H1 (cell line): ENCODE results near the gene CEACAM20. TPM values are rescaled to one million over a fixed set of nuclear protein-coding genes. Genes with fewer than 3 reads are reported as not detected.

ENCODE experiments used
- CTCF ChIA-PET: fragments of 300-600 bp; sonication (Branson Sonifier 250); formaldehyde crosslinking; loops from one replicate; lab custom pipeline; 2021; ENCODE audit not compliant: partially characterized antibody; lab: Charles Lee
- POLR2A ChIA-PET: fragments of 300-600 bp; sonication (Branson Sonifier 250); formaldehyde crosslinking; loops from one replicate; lab custom pipeline; 2021; ENCODE audit warnings: inconsistent platforms; ENCODE audit not compliant: partially characterized antibody; lab: Charles Lee
- DNase-seq, 2 experiments: peaks; one replicate each; pipeline versions ENCODE4 v3.0.0 to v3.0.0-alpha.2; 2010 to 2022; ENCODE audit warnings: low spot score in 2 of 2, low read depth in 1 of 2, mixed read lengths in 1 of 2
- FAIRE-seq: peaks from 2 replicates; lab custom pipeline; 2011; peaks lifted over from hg19 to GRCh38; lab: Jason Lieb, UNC
- H2AFZ ChIP-seq: 2 replicates; pipeline ENCODE4 v1.8.1; 2012; ENCODE audit warnings: low read length, inconsistent platforms
- H2AK5ac ChIP-seq: 2 replicates; pipeline ENCODE4 v1.6.1; 2013; ENCODE audit warnings: low read depth, low read length
- H2BK120ac ChIP-seq: replicated peaks from 2 replicates; pipeline ENCODE3; 2013; ENCODE audit warnings: low read depth, low read length, inconsistent platforms
- H2BK12ac ChIP-seq: 2 replicates; pipeline ENCODE4 v1.6.1; 2013; ENCODE audit warnings: low read depth, low read length
- H2BK15ac ChIP-seq: 2 replicates; pipeline ENCODE4 v1.6.1; 2013; ENCODE audit warnings: low read length
- H2BK20ac ChIP-seq: 2 replicates; pipeline ENCODE4 v1.6.1; 2013; ENCODE audit warnings: low read length
- H2BK5ac ChIP-seq: 2 replicates; pipeline ENCODE4 v1.6.1; 2013; ENCODE audit warnings: low read depth, low read length
- H3K14ac ChIP-seq: 2 replicates; pipeline ENCODE4 v1.6.1; 2013; ENCODE audit warnings: inconsistent platforms; ENCODE audit not compliant: insufficient read length
- H3K18ac ChIP-seq: 2 replicates; pipeline ENCODE4 v1.6.1; 2013; ENCODE audit warnings: low read length; ENCODE audit errors: extremely low read depth
- H3K23ac ChIP-seq: 2 replicates; pipeline ENCODE4 v1.6.1; 2013; ENCODE audit warnings: inconsistent platforms; ENCODE audit not compliant: insufficient read length
- H3K23me2 ChIP-seq: 2 replicates; pipeline ENCODE4 v1.6.1; 2013; ENCODE audit warnings: low read depth, low read length
- H3K27ac ChIP-seq: 2 replicates; pipeline ENCODE4 v1.6.1; 2011; ENCODE audit warnings: low read depth, low read length, inconsistent platforms
- H3K27me3 ChIP-seq, 4 experiments: replicated peaks in 1 of 4; 1 replicate in 1 of 4; 2 replicates in 3 of 4; pipeline versions ENCODE4 v1.6.1 to v1.8.1; 2011 to 2013; ENCODE audit warnings: low read length in 3 of 4, mild to moderate bottlenecking in 3 of 4, inconsistent platforms in 2 of 4, mixed read lengths in 2 of 4, moderate library complexity in 1 of 4; ENCODE audit not compliant: control insufficient read depth in 3 of 4, insufficient read depth in 3 of 4; ENCODE audit errors: extremely low read depth in 1 of 4
- H3K36me3 ChIP-seq, 4 experiments: 2 replicates each; pipeline versions ENCODE4 v1.6.1 to v1.8.1; 2011 to 2013; ENCODE audit warnings: mild to moderate bottlenecking in 4 of 4, low read length in 3 of 4, moderate library complexity in 2 of 4, control low read depth in 1 of 4, inconsistent platforms in 1 of 4; ENCODE audit not compliant: insufficient read depth in 4 of 4, control insufficient read depth in 2 of 4
- H3K4ac ChIP-seq: replicated peaks from 2 replicates; pipeline ENCODE3; 2013; ENCODE audit warnings: low read length, low read depth, mixed read lengths, inconsistent platforms; ENCODE audit not compliant: insufficient read length
- H3K4me1 ChIP-seq, 4 experiments: replicated peaks in 1 of 4; 1 replicate in 1 of 4; 2 replicates in 3 of 4; pipeline versions ENCODE4 v1.6.1 to v1.8.1; 2011 to 2013; ENCODE audit warnings: low read length in 3 of 4, inconsistent platforms in 2 of 4, mixed read lengths in 1 of 4; ENCODE audit not compliant: insufficient read depth in 4 of 4, control insufficient read depth in 3 of 4
- H3K4me2 ChIP-seq, 2 experiments: 2 replicates each; pipeline versions ENCODE4 v1.6.1 to v1.8.1; 2011 to 2013; ENCODE audit warnings: low read depth in 2 of 2, low read length in 2 of 2, control low read depth in 1 of 2, inconsistent platforms in 1 of 2, mild to moderate bottlenecking in 1 of 2; ENCODE audit not compliant: insufficient read depth in 1 of 2
- H3K4me3 ChIP-seq, 4 experiments: fragments of 200-600, 300-600 bp in 1 of 4; sonication (generic), shearing (Covaris generic), sonication (Bioruptor Twin) in 1 of 4; 2 replicates each; pipeline versions ENCODE4 v1.5.1 to v1.8.1; 2011 to 2016; ENCODE audit warnings: low read length in 4 of 4, low read depth in 3 of 4, control low read depth in 2 of 4, inconsistent platforms in 2 of 4, mild to moderate bottlenecking in 2 of 4, mixed read lengths in 1 of 4, moderate library complexity in 1 of 4; ENCODE audit not compliant: insufficient read depth in 2 of 4; ENCODE audit errors: extremely low read depth in 1 of 4
- H3K56ac ChIP-seq: replicated peaks from 2 replicates; pipeline ENCODE3; 2013; ENCODE audit warnings: low read depth, mild to moderate bottlenecking, mixed read lengths, low read length, inconsistent platforms; ENCODE audit not compliant: insufficient read length
- H3K79me1 ChIP-seq: 2 replicates; pipeline ENCODE4 v1.6.1; 2013; ENCODE audit warnings: low read depth, low read length, control low read depth
- H3K79me2 ChIP-seq, 2 experiments: 2 replicates each; pipeline versions ENCODE4 v1.6.1 to v1.8.1; 2012 to 2013; ENCODE audit warnings: low read length in 2 of 2, mild to moderate bottlenecking in 2 of 2, inconsistent platforms in 1 of 2; ENCODE audit not compliant: insufficient read depth in 2 of 2, control insufficient read depth in 1 of 2
- H3K9ac ChIP-seq, 4 experiments: replicated peaks in 1 of 4; 1 replicate in 1 of 4; 2 replicates in 3 of 4; pipeline versions ENCODE4 v1.6.1 to v1.8.1; 2011 to 2013; ENCODE audit warnings: low read depth in 3 of 4, low read length in 3 of 4, control low read depth in 2 of 4, mild to moderate bottlenecking in 2 of 4, moderate library complexity in 2 of 4, inconsistent platforms in 1 of 4; ENCODE audit errors: extremely low read depth in 1 of 4
- H3K9me3 ChIP-seq, 2 experiments: 2 replicates each; pipeline versions ENCODE4 v1.6.1 to v1.8.1; 2012 to 2013; ENCODE audit warnings: mild to moderate bottlenecking in 2 of 2, moderate library complexity in 2 of 2, control low read depth in 1 of 2, inconsistent platforms in 1 of 2, low read depth in 1 of 2, low read length in 1 of 2, mixed read lengths in 1 of 2; ENCODE audit not compliant: insufficient read depth in 2 of 2
- H4K20me1 ChIP-seq, 2 experiments: replicated peaks in 1 of 2; 2 replicates each; pipeline versions ENCODE3 to v1.8.1; 2011 to 2013; ENCODE audit warnings: inconsistent platforms in 2 of 2, low read length in 2 of 2, mild to moderate bottlenecking in 1 of 2; ENCODE audit not compliant: insufficient read depth in 2 of 2, control insufficient read depth in 1 of 2
- H4K5ac ChIP-seq: 2 replicates; pipeline ENCODE4 v1.6.1; 2013; ENCODE audit warnings: low read length, low read depth, mixed read lengths, inconsistent platforms; ENCODE audit not compliant: insufficient read length
- H4K8ac ChIP-seq: 2 replicates; pipeline ENCODE4 v1.8.0; 2013; ENCODE audit warnings: mild to moderate bottlenecking, moderate library complexity, low read length, inconsistent platforms; ENCODE audit not compliant: insufficient read depth; ENCODE audit errors: extremely low read depth
- H4K91ac ChIP-seq: replicated peaks from 2 replicates; pipeline ENCODE3; 2013; ENCODE audit warnings: low read length, mixed read lengths, inconsistent platforms; ENCODE audit not compliant: insufficient read length
- EZH2 ChIP-seq: fragments of 200-600 bp; sonication (generic); IDR thresholded peaks from 2 replicates; pipeline ENCODE4 v1.7.1; 2012; ENCODE audit warnings: low read depth, mild to moderate bottlenecking, moderate library complexity, low read length, inconsistent platforms; ENCODE audit not compliant: severe bottlenecking
- WGBS, 2 experiments: shearing (Covaris generic) in 1 of 2; methylation state at CpG; one replicate each; pipeline versions ENCODE4 v1.1.6 to v1.1.7; 2013 to 2015; ENCODE audit warnings: low lambda C conversion rate in 2 of 2, mixed read lengths in 2 of 2, inconsistent platforms in 1 of 2, low coverage in 1 of 2, missing lambda C conversion rate in 1 of 2; ENCODE audit not compliant: insufficient replicate concordance in 2 of 2, insufficient coverage in 1 of 2, insufficient read length in 1 of 2; ENCODE audit errors: extremely low coverage in 1 of 2, missing lambda C conversion rate in 1 of 2; 5-methylcytosine and 5-hydroxymethylcytosine counted together
- long read RNA-seq, 2 experiments: library from RNA in 1 of 2; library from capped mRNA in 1 of 2; stranded (forward); transcript quantifications; one replicate each; pipeline ENCODE4 v2.0.0, GENCODE V29; 2021; ENCODE audit warnings: inconsistent platforms in 1 of 2
- polyA minus RNA-seq, 3 experiments: library from RNA; depleted of rRNA, polyadenylated mRNA; stranded (reverse); fragments of >200 nt; gene quantifications; 1 replicate in 2 of 3; 2 replicates in 1 of 3; pipeline ENCODE4 v1.2.3, GENCODE V29; 2011
- polyA plus RNA-seq, 7 experiments: library from polyadenylated mRNA; depleted of rRNA in 3 of 7; stranded (reverse) in 5 of 7; unstranded in 2 of 7; fragments of >200 nt in 5 of 7; fragments of 200-250 nt in 2 of 7; gene quantifications; 1 replicate in 5 of 7; 2 replicates in 1 of 7; 4 replicates in 1 of 7; pipeline versions ENCODE4 v1.2.1 to v1.2.3, GENCODE V29; 2011 to 2013; ENCODE audit warnings: missing spikeins in 2 of 7, mixed read lengths in 2 of 7
- total RNA-seq: library from RNA; stranded (reverse); fragmentation: NEBNext Ultra II Directional; extraction: Animal tissue kit (Norgen Biotek cat#: 25700); gene quantifications from 2 replicates; pipeline ENCODE4 v1.2.1, GENCODE V29; 2021

CEACAM20 gene
- not detected in 2 replicates for total RNA-seq
- not detected in 2 replicates for polyA plus RNA-seq (2011; rRNA removed)
- not detected for polyA plus RNA-seq (2011; cell fraction: cytosol; rRNA removed)
- polyA plus RNA-seq (2011; cell fraction: nucleus; rRNA removed) = 0.10 TPM
- not detected in 4 replicates for polyA plus RNA-seq (2012, experiment 1 of 2)
- not detected for polyA plus RNA-seq (2012, experiment 2 of 2)
- not detected for polyA plus RNA-seq (2013, experiment 1 of 2)
- polyA plus RNA-seq (2013, experiment 2 of 2) = not detected
- not detected in 2 replicates for polyA minus RNA-seq (2011; rRNA and poly(A)+ RNA removed)
- polyA minus RNA-seq (2011; cell fraction: cytosol; rRNA and poly(A)+ RNA removed) = not detected
- polyA minus RNA-seq (2011; cell fraction: nucleus; rRNA and poly(A)+ RNA removed) = not detected
- long read RNA-seq, experiment 1 = 0 reads
- long read RNA-seq, experiment 2 = 0 reads

- H4K91ac ChIP-seq = no peak within 1 kb of the TSS
- H2BK15ac ChIP-seq = no peak within 1 kb of the TSS
- ChIA-PET POLR2A (no interaction called here), CTCF (interaction anchor here (0.8 to 1.4 kb wide), 2 partner anchors 22 to 53 kb away, joined by 5 read pairs; no protein-coding TSS in a partner anchor)
- DNase-seq = no peak
- FAIRE-seq = no peak
- H3K4me3 ChIP-seq = no peak within 1 kb of the TSS
- no peaks in the 10 kb centered on the region for H4K20me1 ChIP-seq
- no peak within 1 kb of the TSS for H3K18ac ChIP-seq
- H2BK12ac ChIP-seq = no peak within 1 kb of the TSS
- peaks cover 48 to 63% of the 10 kb centered on the region in 2 experiments; a peak in 3 of 4 replicates for H3K9me3 ChIP-seq
- H2AFZ ChIP-seq = no peak within 1 kb of the TSS
- 93% methylated on average over 9 of the region's 9 CpGs; no CpG with 5 or more reads in 1 of the 2 experiments for WGBS, 2 experiments
- no peak within 1 kb of the TSS for H2BK5ac ChIP-seq
- no peak within 1 kb of the TSS for H3K14ac ChIP-seq
- no peak within 1 kb of the TSS for H3K9ac ChIP-seq
- H3K27me3 ChIP-seq = no peaks in the 10 kb centered on the region
- H2BK120ac ChIP-seq = no peak within 1 kb of the TSS
- H4K8ac ChIP-seq = no peak within 1 kb of the TSS; the same call in 1 of the 2 replicates
- no peak within 1 kb of the TSS for H2BK20ac ChIP-seq
- H3K79me1 ChIP-seq = no peaks in the 10 kb centered on the region
- H3K23ac ChIP-seq = no peak within 1 kb of the TSS
- no peaks in the 10 kb centered on the region for H3K79me2 ChIP-seq
- no peaks in the 10 kb centered on the region; the same call in 1 of the 2 replicates for H3K23me2 ChIP-seq
- no peak within 1 kb of the TSS for H4K5ac ChIP-seq
- no peaks in the 10 kb centered on the region for H3K36me3 ChIP-seq
- no peak within 1 kb of the TSS for H3K56ac ChIP-seq
- H3K4ac ChIP-seq = no peak within 1 kb of the TSS
- no peak within 1 kb of the TSS for H3K27ac ChIP-seq
- H2AK5ac ChIP-seq = no peak within 1 kb of the TSS
- H3K4me1 ChIP-seq = no peaks in the 10 kb centered on the region
- no peak within 1 kb of the TSS for H3K4me2 ChIP-seq
- TF ChIP-seq EZH2 = no peak
Observed at GRCh38 chr19:44529536-44529935, at the start of gene CEACAM20. Gene CEACAM20, minus strand, starts transcription at chr19:44529675. Its CDS starts 166 bp downstream, at chr19:44529509.
